ENCODE measurements around the gene SINHCAF.

- TF ChIP-seq, protein P1, sequence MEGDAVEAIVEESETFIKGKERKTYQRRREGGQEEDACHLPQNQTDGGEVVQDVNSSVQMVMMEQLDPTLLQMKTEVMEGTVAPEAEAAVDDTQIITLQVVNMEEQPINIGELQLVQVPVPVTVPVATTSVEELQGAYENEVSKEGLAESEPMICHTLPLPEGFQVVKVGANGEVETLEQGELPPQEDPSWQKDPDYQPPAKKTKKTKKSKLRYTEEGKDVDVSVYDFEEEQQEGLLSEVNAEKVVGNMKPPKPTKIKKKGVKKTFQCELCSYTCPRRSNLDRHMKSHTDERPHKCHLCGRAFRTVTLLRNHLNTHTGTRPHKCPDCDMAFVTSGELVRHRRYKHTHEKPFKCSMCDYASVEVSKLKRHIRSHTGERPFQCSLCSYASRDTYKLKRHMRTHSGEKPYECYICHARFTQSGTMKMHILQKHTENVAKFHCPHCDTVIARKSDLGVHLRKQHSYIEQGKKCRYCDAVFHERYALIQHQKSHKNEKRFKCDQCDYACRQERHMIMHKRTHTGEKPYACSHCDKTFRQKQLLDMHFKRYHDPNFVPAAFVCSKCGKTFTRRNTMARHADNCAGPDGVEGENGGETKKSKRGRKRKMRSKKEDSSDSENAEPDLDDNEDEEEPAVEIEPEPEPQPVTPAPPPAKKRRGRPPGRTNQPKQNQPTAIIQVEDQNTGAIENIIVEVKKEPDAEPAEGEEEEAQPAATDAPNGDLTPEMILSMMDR (IDR thresholded peaks at IDR 0.05): no peak
- no peak for TF ChIP-seq POLR2A (IDR thresholded peaks at IDR 0.05)
Measured at GRCh38 chr12:31257784-31258183, 68.2 kb downstream of the SINHCAF start.
